Neural cell (in vitro differentiated cells): Measurements from ENCODE around the gene PRSS38. TPM values are rescaled to one million over a fixed set of nuclear protein-coding genes. Genes with fewer than 3 reads are reported as not detected.

ENCODE experiments used
- H2AFZ ChIP-seq: fragments of 200-600, 300-800 bp; sonication (generic), shearing (Covaris generic); 2 replicates; pipeline ENCODE4 v1.6.0; 2014; ENCODE audit warnings: low read depth, mild to moderate bottlenecking, antibody characterized with exemption, low read length, moderate library complexity
- H3F3A ChIP-seq: fragments of 200-600 bp; shearing (Covaris generic); 2 replicates; pipeline ENCODE4 v1.6.1; 2016; ENCODE audit warnings: mild to moderate bottlenecking, moderate library complexity, mixed read lengths, antibody characterized with exemption, low read length; ENCODE audit not compliant: insufficient read depth, poor library complexity, severe bottlenecking
- H3K27ac ChIP-seq: fragments of 200-600, 300-800 bp; sonication (generic), shearing (Covaris generic); 2 replicates; pipeline ENCODE4 v1.5.1; 2014; ENCODE audit warnings: mild to moderate bottlenecking, low read length, moderate library complexity
- H3K27me3 ChIP-seq: fragments of 300-800, 200-600 bp; sonication (generic), shearing (Covaris generic); 2 replicates; pipeline ENCODE4 v1.6.0; 2014; ENCODE audit warnings: mild to moderate bottlenecking, low read depth, low read length, moderate library complexity; ENCODE audit not compliant: insufficient read depth
- H3K36me3 ChIP-seq: fragments of 300-800, 200-600 bp; sonication (generic), shearing (Covaris generic); 2 replicates; pipeline ENCODE4 v1.5.1; 2014; ENCODE audit warnings: mild to moderate bottlenecking, antibody characterized with exemption, low read length, moderate library complexity; ENCODE audit not compliant: insufficient read depth
- H3K4me2 ChIP-seq: fragments of 300-800, 200-600 bp; sonication (generic), shearing (Covaris generic); 2 replicates; pipeline ENCODE4 v1.6.0; 2014; ENCODE audit warnings: mild to moderate bottlenecking, low read length
- H3K4me3 ChIP-seq: fragments of 300-800, 200-600 bp; sonication (generic), shearing (Covaris generic); 2 replicates; pipeline ENCODE4 v1.5.1; 2014; ENCODE audit warnings: mild to moderate bottlenecking, low read length, moderate library complexity
- H3K79me2 ChIP-seq: fragments of 200-600 bp; shearing (Covaris generic); replicated peaks from 2 replicates; pipeline ENCODE4 v1.6.0; 2014; ENCODE audit warnings: mild to moderate bottlenecking, low read length, moderate library complexity; ENCODE audit not compliant: insufficient read depth
- H3K9ac ChIP-seq: fragments of 300-800, 200-600 bp; sonication (generic), shearing (Covaris generic); 2 replicates; pipeline ENCODE4 v1.6.1; 2016; ENCODE audit warnings: mild to moderate bottlenecking, low read length, mixed read lengths
- H3K9me2 ChIP-seq: fragments of 200-600 bp; shearing (Covaris generic); 2 replicates; pipeline ENCODE4 v1.6.1; 2016; ENCODE audit warnings: mild to moderate bottlenecking, low read length, mixed read lengths; ENCODE audit not compliant: insufficient read depth
- H3K9me3 ChIP-seq: fragments of 200-600, 300-800 bp; sonication (generic), shearing (Covaris generic); 2 replicates; pipeline ENCODE4 v1.6.1; 2016; ENCODE audit warnings: mild to moderate bottlenecking, mixed run types, low read length, moderate library complexity, mixed read lengths
- H4K20me1 ChIP-seq: fragments of 200-600 bp; shearing (Covaris generic); 2 replicates; pipeline ENCODE4 v1.6.1; 2016; ENCODE audit warnings: mild to moderate bottlenecking, mixed run types; ENCODE audit not compliant: insufficient read depth
- CTCF ChIP-seq: fragments of 450-650 bp; IDR thresholded peaks from 2 replicates; pipeline ENCODE4 v1.5.1; 2014; ENCODE audit warnings: antibody characterized with exemption, mild to moderate bottlenecking, moderate library complexity; ENCODE audit not compliant: poor library complexity, severe bottlenecking
- EP300 ChIP-seq: fragments of 450-650 bp; conservative IDR thresholded peaks from 2 replicates; pipeline ENCODE4 v1.6.1; 2014; ENCODE audit warnings: antibody characterized with exemption, mild to moderate bottlenecking, moderate library complexity; ENCODE audit not compliant: poor library complexity, severe bottlenecking
- EZH2 ChIP-seq: fragments of 200-600, 300-800 bp; shearing (Covaris generic), sonication (generic); IDR thresholded peaks from 2 replicates; pipeline ENCODE4 v1.6.1; 2014; ENCODE audit warnings: antibody characterized with exemption, low read length, borderline replicate concordance, mild to moderate bottlenecking; ENCODE audit not compliant: insufficient read depth, poor library complexity, severe bottlenecking
- MXI1 ChIP-seq: fragments of 450-650 bp; conservative IDR thresholded peaks from 2 replicates; pipeline ENCODE4 v1.6.1; 2014; ENCODE audit warnings: antibody characterized with exemption, mild to moderate bottlenecking; ENCODE audit not compliant: poor library complexity, severe bottlenecking
- POLR2AphosphoS5 ChIP-seq: IDR thresholded peaks from 2 replicates; pipeline ENCODE4 v1.6.1; 2012
- RAD21 ChIP-seq: fragments of 450-650 bp; conservative IDR thresholded peaks from 2 replicates; pipeline ENCODE4 v1.6.1; 2014; ENCODE audit warnings: antibody characterized with exemption, mild to moderate bottlenecking, moderate library complexity
- REST ChIP-seq: IDR thresholded peaks from 2 replicates; pipeline ENCODE4 v1.6.1; 2012; ENCODE audit warnings: borderline replicate concordance
- SMC3 ChIP-seq: fragments of 450-650 bp; conservative IDR thresholded peaks from 2 replicates; pipeline ENCODE4 v1.6.1; 2014; ENCODE audit warnings: antibody characterized with exemption, mild to moderate bottlenecking, moderate library complexity; ENCODE audit not compliant: poor library complexity
- TAF1 ChIP-seq: IDR thresholded peaks from 2 replicates; pipeline ENCODE4 v1.6.1; 2012; ENCODE audit warnings: low read depth
- polyA plus RNA-seq: library from polyadenylated mRNA; depleted of rRNA; stranded (reverse); fragments of >200 nt; gene quantifications from 2 replicates; pipeline ENCODE4 v1.2.3, GENCODE V29; 2014

The PRSS38 gene
- polyA plus RNA-seq, 1 donor from 2014 or later: not detected

GRCh38 chr1:227769047-227769935 lies 46.2 kb upstream of the PRSS38 start:
- H3K4me2 ChIP-seq: no peak overlapping the region
- no peaks in the 10 kb centered on the region for H3K27me3 ChIP-seq
- H3F3A ChIP-seq: no peaks in the 10 kb centered on the region
- no peaks in the 10 kb centered on the region for H3K79me2 ChIP-seq
- H2AFZ ChIP-seq: no peak overlapping the region
- H3K27ac ChIP-seq: no peak overlapping the region
- no peaks in the 10 kb centered on the region for H3K9me3 ChIP-seq
- H3K4me3 ChIP-seq: no peak overlapping the region
- TF ChIP-seq CTCF (no peak), EZH2 (no peak), SMC3 (no peak), EP300 (no peak), REST (no peak), POLR2AphosphoS5 (no peak), RAD21 (no peak), MXI1 (no peak), TAF1 (no peak)
- H3K36me3 ChIP-seq: peaks cover 8% of the 10 kb centered on the region
- no peak overlapping the region for H3K9ac ChIP-seq
- H3K9me2 ChIP-seq: no peaks in the 10 kb centered on the region
- H4K20me1 ChIP-seq: no peaks in the 10 kb centered on the region

- H3K36me3 ChIP-seq: peaks cover 8% of the 10 kb centered on the region
- H3K27ac ChIP-seq: no peak overlapping the region
- H3K4me2 ChIP-seq: no peak overlapping the region
- H3K9me3 ChIP-seq: no peaks in the 10 kb centered on the region
- H3F3A ChIP-seq: no peaks in the 10 kb centered on the region
- H3K9ac ChIP-seq: no peak overlapping the region
- no peaks in the 10 kb centered on the region for H3K79me2 ChIP-seq
- no peak overlapping the region for H3K4me3 ChIP-seq
- H3K9me2 ChIP-seq: no peaks in the 10 kb centered on the region
- H2AFZ ChIP-seq: no peak overlapping the region
- H3K27me3 ChIP-seq: no peaks in the 10 kb centered on the region
- no peaks in the 10 kb centered on the region for H4K20me1 ChIP-seq
- no peak for TF ChIP-seq CTCF
- TF ChIP-seq EP300: no peak
- TF ChIP-seq RAD21: no peak
- TF ChIP-seq TAF1: no peak
- TF ChIP-seq REST: no peak
- no peak for TF ChIP-seq EZH2
- TF ChIP-seq MXI1: no peak
- TF ChIP-seq SMC3: no peak
- TF ChIP-seq POLR2AphosphoS5: no peak
These were observed 45.5 kb upstream of the PRSS38 start for GRCh38 chr1:227769936-227770494.
